Measurements from ENCODE around the gene BCR. TPM values are rescaled to one million over a fixed set of nuclear protein-coding genes. Genes with fewer than 3 reads are reported as not detected.

The BCR gene
- total and polyA plus RNA-seq, 2 of the 13 experiments (the other 11 are each of a cell fraction or from before 2014, with no cell fraction given): 19.9 to 33.6 TPM

GRCh38 chr22:23152238-23153114, 27.8 kb upstream of the BCR start (continued):
- TF ChIP-seq ESRRA (CRISPR knock-in tag; IDR thresholded peaks at IDR 0.05; ENCODE audit: low read depth): no peak
- no peak for TF ChIP-seq HNF1B (CRISPR knock-in tag; IDR thresholded peaks at IDR 0.05)
- peak; percentile 32; the same call in 1 of the 2 replicates for TF ChIP-seq ARID4A (CRISPR knock-in tag; IDR thresholded peaks at IDR 0.05; ENCODE audit: borderline replicate concordance)
- no peak for TF ChIP-seq ZNF138 (CRISPR knock-in tag; IDR thresholded peaks at IDR 0.05; ENCODE audit: low read depth)
- no peak for TF ChIP-seq E2F2 (CRISPR knock-in tag; IDR thresholded peaks at IDR 0.05; ENCODE audit: borderline replicate concordance)
- TF ChIP-seq MED8 (CRISPR knock-in tag; IDR thresholded peaks at IDR 0.05; ENCODE audit: insufficient replicate concordance): no peak
- no peak for TF ChIP-seq ZNF550 (CRISPR knock-in tag; IDR thresholded peaks at IDR 0.05; ENCODE audit: borderline replicate concordance)
- no peak for TF ChIP-seq ZKSCAN5 (CRISPR knock-in tag; IDR thresholded peaks at IDR 0.05)
- no peak for TF ChIP-seq ZNF761 (CRISPR knock-in tag; conservative IDR thresholded peaks at IDR 0.05)
- 0 out of 2 replicates have a peak, but pooled peaks have one; percentile 14 for TF ChIP-seq TFDP1 (CRISPR knock-in tag; IDR thresholded peaks at IDR 0.05; ENCODE audit: borderline replicate concordance)
- no peak for TF ChIP-seq TSC22D2 (CRISPR knock-in tag; IDR thresholded peaks at IDR 0.05; ENCODE audit: borderline replicate concordance)
- peak in 1 of 2 experiments; percentile 57; a peak in 2 of 4 replicates for TF ChIP-seq EP300 (IDR thresholded peaks at IDR 0.05; ENCODE audit: low read depth in 2 of 2, low read length in 2 of 2)
- TF ChIP-seq EP300 (CRISPR knock-in tag; IDR thresholded peaks at IDR 0.05; ENCODE audit: borderline replicate concordance): peak; percentile 39; the same call in 1 of the 2 replicates
- TF ChIP-seq ATM (IDR thresholded peaks at IDR 0.05; ENCODE audit: borderline replicate concordance): no peak
- no peak for TF ChIP-seq NONO (IDR thresholded peaks at IDR 0.05)
- 0 out of 2 replicates have a peak, but pooled peaks have one; percentile 42 for TF ChIP-seq NONO (CRISPR knock-in tag; conservative IDR thresholded peaks at IDR 0.05)
- TF ChIP-seq RXRB (CRISPR knock-in tag; IDR thresholded peaks at IDR 0.05; ENCODE audit: borderline replicate concordance): 0 out of 2 replicates have a peak, but pooled peaks have one; percentile 49
- TF ChIP-seq RCOR2 (CRISPR knock-in tag; IDR thresholded peaks at IDR 0.05): 0 out of 2 replicates have a peak, but pooled peaks have one; percentile 29
- TF ChIP-seq ZNF451 (CRISPR knock-in tag; IDR thresholded peaks at IDR 0.05): no peak
- TF ChIP-seq RFX5 (IDR thresholded peaks at IDR 0.05; ENCODE audit: low read depth, low read length): no peak
- TF ChIP-seq RXRA (CRISPR knock-in tag; IDR thresholded peaks at IDR 0.05): no peak; the same call in 1 of the 2 replicates
